Activated CD4-positive, alpha-beta T cell treated with anti-CD3 and anti-CD28 coated beads, Interleukin-2, amount 50 U/mL, for 48 hours (primary cell): Measurements from ENCODE around the gene PDIA6.

Experiments used
- DNase-seq, 2 experiments: peaks; one replicate each; pipeline ENCODE4 v3.0.0-alpha.2; 2020

Gene PDIA6

GRCh38 chr2:10778724-10779115, 33.9 kb downstream of the PDIA6 start:
- DNase-seq: no peak

GRCh38 chr2:10777842-10778723, 34.5 kb downstream of the PDIA6 start:
- no peak for DNase-seq

DNA sequence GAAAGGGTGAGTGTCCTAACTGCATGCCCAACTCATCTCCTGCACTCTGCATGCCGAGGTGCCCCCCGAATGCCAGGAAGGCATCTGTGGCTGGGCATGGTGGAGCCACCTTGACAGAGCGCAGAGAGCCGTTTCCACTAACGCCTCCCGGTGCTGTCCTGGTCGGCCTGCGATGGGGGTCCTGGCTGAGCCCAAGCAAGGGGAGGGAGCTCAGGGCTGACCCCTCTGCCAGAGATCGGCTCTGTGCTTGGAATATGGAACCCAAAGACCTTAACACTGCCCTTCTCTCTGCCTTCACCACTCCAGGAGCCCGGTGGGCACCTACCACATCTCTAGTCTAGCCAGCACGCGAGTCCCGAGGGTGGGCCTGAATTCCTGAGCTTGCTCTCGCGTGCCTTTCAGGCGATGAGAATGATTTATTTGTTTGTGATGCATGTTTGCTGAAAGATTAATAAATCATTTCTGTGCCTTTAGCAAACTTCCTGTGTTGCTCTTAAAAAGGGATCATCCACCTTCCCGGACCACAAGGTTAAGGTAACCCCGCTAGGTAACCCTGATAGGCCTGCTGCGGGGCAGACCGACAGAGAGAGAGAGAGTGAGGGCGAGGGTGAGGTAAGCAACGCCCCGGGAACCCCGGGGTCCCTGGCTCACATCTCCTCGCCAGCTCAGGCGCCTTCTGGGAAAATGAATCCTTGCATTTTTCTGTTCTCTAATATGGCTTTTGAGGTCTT, 35.3 kb downstream of the PDIA6 start:
- DNase-seq: no peak

- DNase-seq: no peak
These were observed 36.2 kb downstream of the PDIA6 start for GRCh38 chr2:10776231-10776977.

GRCh38 chr2:10775831-10776230, 36.8 kb downstream of the PDIA6 start:
- no peak for DNase-seq

DNA sequence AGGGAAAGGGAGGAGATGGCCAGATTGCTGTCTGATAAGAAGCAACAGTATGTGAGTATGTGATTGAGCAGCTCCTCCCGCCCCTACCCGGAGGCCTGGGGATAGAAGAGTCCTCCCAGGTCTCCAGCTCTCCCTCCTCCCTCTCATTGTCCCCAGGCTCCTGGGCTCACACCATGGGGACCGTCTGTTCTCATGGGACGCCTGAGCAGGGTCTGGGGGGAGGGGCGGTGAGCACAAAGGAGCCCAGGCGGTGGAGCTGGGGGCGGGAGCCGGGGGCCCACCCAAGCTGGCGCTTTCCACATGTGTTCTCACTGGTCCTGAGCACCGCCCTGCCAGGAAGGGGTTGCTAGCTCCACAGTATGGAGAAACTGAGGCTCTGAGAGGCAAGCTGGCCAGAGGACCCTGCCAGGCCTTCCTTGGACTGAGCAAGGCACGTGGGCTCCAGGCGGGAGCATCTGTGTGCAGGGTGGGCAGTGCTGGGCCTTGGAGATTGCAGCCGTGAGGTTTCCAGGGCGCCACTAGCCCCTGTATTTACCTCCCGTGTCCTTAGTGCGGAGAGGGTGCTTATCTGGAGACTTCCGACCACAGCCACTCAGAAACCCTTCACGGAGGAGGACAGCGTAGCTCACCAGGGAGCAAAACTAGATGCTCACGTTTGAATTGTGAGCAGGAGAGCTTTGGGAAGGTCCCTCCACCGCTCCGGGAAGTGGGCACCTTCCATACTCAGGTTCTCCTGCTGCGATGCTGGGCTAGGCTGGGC, 37.4 kb downstream of the PDIA6 start:
- DNase-seq: no peak

GRCh38 chr2:10774394-10774793, 38.2 kb downstream of the PDIA6 start:
- DNase-seq: no peak

DNA sequence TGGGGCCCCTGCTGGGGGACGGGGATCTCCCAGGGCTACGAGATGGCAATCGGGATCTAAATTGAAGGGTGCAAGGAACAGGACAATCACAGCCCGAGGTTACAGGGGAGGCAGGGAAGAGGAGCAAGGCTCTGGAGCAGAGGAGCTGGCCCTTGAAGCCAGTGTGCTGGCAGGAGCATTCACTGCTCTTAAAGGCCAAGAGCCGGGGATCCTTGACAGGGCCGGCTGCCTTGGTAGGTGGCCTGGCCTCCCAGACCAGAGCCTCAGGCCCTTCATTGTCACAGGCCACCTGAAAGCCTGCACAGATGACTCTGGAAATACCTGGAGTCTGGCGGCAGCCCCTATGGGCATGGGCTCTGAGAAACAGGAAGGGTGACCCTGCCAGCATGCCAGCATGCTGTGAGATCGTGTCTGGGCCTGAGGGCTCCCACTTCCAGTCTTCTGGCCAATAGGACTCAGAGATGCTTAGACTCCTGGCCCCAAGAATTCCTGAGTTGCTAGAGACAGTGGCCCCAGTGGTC, 38.7 kb downstream of the PDIA6 start:
- DNase-seq: no peak

DNA sequence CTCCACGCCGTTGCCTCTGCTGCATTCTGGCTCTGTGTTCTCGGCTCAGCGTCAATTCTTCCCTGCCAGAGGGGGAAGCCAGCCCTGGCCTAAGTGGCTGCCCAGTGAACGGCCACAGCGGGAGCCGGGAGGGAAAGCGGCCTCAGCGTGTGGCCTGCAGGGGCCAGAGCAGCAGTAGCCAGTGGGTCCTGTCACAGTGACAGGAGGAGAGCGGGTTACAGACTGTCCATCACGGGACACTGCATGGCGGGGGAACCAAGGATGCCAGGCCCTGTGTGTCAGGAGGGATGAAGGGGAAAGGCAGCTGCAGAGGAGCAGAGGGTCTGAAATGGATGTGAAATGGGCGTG, 39.7 kb downstream of the PDIA6 start:
- no peak for DNase-seq

DNA sequence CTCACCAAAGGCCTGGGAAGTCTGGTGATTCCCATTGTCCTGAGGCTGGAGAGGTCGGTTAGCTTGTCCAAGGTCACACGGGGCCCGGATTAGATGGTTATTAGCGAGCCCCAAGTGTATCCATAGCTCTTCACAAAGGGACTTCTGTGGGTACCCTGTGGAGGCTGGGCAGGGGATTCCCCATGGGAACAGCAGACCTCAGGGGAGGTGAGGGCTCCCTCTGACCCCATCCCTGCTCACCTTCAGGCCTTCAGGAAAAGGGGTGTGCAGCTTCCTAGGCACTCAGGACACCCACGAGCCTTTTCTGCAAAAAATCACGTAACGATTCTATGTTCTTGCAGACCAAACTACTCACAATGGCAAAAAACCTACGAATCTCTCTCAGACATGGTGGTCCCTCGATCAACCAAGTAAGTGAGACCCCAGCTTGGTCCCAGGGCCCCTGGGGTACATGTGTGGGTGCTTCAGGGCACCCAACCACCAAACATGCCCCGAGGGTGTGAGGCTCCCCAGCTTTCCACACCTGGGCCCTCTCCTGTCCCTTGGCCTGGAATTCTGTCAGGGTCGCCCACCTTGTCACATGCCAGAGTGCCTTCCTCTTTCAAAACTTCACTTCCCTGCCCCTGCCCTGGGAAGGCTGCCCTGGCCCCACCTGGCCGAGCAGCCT, 40.3 kb downstream of the PDIA6 start:
- no peak for DNase-seq

DNA sequence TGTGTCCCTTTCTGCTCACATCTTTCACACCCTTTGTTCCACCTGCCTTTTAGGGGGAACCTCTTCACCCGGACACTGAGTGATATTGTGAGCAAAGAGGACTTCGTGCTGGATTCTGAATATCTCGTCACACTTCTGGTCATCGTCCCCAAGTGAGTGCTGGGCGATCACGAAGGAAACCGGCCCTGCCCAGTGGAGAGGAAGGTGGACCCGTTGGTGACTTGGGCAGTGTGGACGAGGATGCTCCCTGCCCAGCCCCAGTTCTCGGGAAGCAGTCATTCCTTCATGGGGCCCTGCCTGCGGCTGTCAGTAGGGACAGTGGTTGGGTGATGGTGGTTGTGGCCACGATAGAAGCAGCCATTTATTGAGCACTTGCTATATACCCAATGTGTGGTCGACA, 40.8 kb downstream of the PDIA6 start:
- no peak for DNase-seq

DNA sequence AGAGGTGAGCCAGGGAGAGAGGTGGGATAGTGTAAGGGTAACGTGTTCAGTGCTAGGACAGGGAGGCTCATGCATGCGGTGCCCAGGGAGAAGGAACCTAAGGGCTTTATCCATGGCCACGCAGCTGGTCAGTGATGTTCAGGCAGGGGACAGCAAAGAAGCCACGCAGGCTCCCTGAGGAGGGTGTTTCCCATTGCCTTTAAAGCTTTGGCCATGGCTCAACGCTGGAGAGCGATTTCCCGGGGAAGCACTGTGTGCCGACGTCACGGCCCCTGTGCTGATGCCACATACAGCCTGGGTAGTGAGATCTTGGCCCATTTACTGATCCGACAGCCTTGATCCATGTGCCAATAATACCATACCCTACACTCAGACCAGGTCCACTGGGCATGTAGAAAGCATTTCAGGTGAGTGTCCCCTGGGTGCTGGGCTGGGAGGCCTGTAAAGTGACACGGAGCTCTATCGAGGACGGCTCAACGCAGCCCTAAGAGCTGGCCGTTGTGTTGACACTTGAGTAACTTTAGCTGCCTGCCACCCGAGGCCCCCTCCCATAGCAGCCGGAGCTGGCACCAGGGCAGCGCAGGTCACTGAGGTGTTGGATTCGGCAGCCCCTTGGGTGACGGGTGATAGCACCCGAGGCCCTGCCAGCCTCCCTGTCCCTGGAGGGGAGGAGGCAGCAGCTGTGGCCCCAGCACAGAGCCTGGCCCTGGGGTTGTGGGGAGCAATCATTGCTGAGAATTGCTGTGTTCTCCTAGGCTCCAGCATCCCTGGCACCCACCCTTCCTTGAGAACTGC, 41.4 kb downstream of the PDIA6 start:
- DNase-seq: no peak

- no peak for DNase-seq
These were observed 44.5 kb downstream of the PDIA6 start for GRCh38 chr2:10768063-10768507.

DNA sequence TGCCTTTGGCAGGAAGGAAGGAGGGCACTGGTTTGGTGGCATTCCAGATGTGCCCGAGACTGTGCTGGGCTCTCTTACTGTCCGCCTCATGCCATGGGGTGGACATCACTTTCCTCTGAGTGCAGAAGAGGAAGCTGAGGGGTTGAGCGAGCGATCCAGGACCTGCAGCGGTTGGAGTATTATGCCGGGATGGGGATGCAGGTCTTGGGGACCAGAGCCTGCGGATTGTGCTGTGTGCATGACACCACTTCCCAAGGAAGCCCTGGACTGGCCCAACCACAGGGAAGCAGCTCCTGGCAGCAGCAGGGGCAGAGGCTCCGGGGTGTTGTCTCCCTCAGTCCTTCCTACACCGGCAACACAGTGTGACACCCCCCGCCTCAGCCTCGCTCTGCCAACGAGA, 46.7 kb downstream of the PDIA6 start:
- no peak for DNase-seq

DNA sequence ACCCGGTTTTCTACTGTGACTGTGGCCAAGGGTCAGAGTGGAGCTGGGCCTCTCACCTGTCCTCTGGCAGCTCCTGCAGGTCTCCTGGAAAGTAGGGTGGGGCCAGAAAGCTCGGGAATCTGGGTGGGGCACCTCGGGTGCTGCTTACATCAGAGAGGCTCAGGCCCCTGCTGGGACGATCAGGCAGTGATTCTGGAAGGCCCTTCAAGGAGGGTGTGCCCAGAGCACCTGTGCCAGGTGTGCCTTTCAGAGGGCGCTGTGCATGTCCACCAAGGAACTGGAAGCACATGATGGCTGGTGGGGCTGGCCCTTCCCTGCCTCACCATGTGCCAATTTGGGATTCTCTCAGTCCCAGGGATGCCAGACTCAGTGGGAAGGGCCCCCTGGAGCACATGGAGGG, 47.1 kb downstream of the PDIA6 start:
- DNase-seq: no peak

- no peak for DNase-seq
These were observed 47.7 kb downstream of the PDIA6 start for GRCh38 chr2:10764896-10765295.

- no peak for DNase-seq
These were observed 48.3 kb downstream of the PDIA6 start for GRCh38 chr2:10764096-10764785.

DNA sequence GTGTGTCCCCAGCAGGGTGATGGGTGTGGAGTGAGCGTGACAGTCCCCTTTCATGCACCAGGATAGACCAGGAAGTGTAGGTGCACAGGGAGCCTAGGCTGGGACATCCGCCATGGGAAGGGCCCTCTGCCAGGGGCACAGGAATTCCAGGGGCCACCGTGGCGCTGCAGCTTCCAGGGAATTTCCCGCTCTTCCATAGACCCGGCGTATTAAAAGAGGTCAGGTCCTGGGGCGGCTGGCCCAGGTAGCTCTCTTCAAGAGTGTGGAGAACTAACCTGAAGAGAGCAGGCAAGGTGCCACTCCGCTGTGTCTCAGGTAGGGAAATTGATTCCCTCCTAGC, 49.2 kb downstream of the PDIA6 start:
- DNase-seq: no peak

GRCh38 chr2:10762651-10763460, 49.7 kb downstream of the PDIA6 start:
- DNase-seq: no peak

DNA sequence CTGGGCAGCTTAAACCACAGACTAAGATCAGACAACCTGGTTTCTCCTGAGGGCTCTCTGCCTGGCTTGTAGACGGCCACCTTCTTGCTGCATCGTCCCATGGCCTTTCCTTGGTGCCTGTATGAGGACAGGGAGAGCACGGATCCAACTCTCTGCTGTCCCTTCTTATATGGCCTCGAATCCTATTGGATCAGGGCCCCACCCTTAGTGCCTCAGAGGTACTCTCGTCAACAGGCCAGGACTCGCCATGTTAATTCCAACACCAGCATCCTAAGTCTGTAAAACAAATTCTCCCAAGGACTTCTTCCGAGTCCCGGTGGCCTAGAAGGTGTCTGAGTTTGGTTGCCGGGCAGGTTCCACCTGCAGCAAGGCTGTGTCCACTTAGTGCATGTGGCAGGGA, 51.0 kb downstream of the PDIA6 start:
- DNase-seq: no peak
